Measurements from ENCODE around the gene RGPD3.

DNA sequence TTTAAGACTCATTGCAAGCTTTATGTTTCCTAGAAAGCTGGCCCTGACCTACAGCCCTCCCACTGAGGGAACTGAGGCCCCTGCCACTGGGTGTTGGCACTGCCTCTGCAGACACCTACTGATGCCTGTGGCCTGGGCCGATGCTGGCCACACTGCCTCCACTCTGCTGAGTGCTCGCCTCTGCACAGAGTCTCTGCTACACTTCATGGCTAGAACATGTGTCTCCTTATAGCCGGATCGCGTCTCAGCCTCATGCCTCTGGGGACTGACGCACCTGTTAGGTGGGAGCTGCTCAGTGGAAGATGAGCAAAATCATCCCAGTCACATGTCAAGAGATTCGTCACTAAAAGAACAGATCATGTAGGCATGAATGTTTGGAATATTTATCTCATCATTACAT is 108.7 kb downstream of the RGPD3 start:
- TF ChIP-seq, protein P1, sequence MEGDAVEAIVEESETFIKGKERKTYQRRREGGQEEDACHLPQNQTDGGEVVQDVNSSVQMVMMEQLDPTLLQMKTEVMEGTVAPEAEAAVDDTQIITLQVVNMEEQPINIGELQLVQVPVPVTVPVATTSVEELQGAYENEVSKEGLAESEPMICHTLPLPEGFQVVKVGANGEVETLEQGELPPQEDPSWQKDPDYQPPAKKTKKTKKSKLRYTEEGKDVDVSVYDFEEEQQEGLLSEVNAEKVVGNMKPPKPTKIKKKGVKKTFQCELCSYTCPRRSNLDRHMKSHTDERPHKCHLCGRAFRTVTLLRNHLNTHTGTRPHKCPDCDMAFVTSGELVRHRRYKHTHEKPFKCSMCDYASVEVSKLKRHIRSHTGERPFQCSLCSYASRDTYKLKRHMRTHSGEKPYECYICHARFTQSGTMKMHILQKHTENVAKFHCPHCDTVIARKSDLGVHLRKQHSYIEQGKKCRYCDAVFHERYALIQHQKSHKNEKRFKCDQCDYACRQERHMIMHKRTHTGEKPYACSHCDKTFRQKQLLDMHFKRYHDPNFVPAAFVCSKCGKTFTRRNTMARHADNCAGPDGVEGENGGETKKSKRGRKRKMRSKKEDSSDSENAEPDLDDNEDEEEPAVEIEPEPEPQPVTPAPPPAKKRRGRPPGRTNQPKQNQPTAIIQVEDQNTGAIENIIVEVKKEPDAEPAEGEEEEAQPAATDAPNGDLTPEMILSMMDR (IDR thresholded peaks at IDR 0.05) = no peak
- TF ChIP-seq POLR2A (IDR thresholded peaks at IDR 0.05) (no peak), POLR2AphosphoS5 (IDR thresholded peaks at IDR 0.05) (no peak)

Measured in prostate gland (tissue), 2 donors.